Stimulated activated CD4-positive, alpha-beta T cell treated with anti-CD3 and anti-CD28 coated beads, Interleukin-15, amount 100 ng/mL, for 48 hours (primary cell): Measurements from ENCODE around the gene SOX4.
"Not testable (repeated sequence)": the region's sequence is repeated elsewhere in the genome, so short reads cannot be mapped to it uniquely, and the experiment has no call there.

ENCODE experiments used
- DNase-seq, 2 donors: peaks; one replicate each; pipeline ENCODE4 v3.0.0-alpha.2; 2020; ENCODE audit warnings: low read depth in 2 of 2

SOX4 gene

GRCh38 chr6:21593412-21593926 is at the start of gene SOX4:
Gene SOX4, plus strand, starts transcription at chr6:21593751. Its CDS starts 784 bp downstream, at chr6:21594535.
- no peak for DNase-seq

GRCh38 chr6:21552286-21552685 is 41.3 kb upstream of the SOX4 start:
- DNase-seq = not testable (repeated sequence)

- no peak for DNase-seq
These were observed 39.3 kb upstream of the SOX4 start for GRCh38 chr6:21554286-21554685.

- DNase-seq = no peak
These were observed 38.4 kb upstream of the SOX4 start for GRCh38 chr6:21555197-21555596.

- no peak for DNase-seq
These were observed 37.0 kb upstream of the SOX4 start for GRCh38 chr6:21556511-21556910.

- no peak for DNase-seq
These were observed 36.4 kb upstream of the SOX4 start for GRCh38 chr6:21556968-21557721.

- no peak for DNase-seq
These were observed 34.3 kb upstream of the SOX4 start for GRCh38 chr6:21559238-21559637.

- DNase-seq = no peak
These were observed 33.3 kb upstream of the SOX4 start for GRCh38 chr6:21560249-21560648.

- DNase-seq = no peak
These were observed 28.1 kb upstream of the SOX4 start for GRCh38 chr6:21565431-21565830.

- no peak for DNase-seq
These were observed 15.0 kb upstream of the SOX4 start for GRCh38 chr6:21578523-21578922.

GRCh38 chr6:21582651-21583050 is 10.9 kb upstream of the SOX4 start:
- DNase-seq = no peak

- no peak for DNase-seq
These were observed 7.3 kb upstream of the SOX4 start for GRCh38 chr6:21586300-21586699.

GRCh38 chr6:21586740-21587178 is 6.8 kb upstream of the SOX4 start:
- no peak for DNase-seq

GRCh38 chr6:21587179-21587960 is 6.2 kb upstream of the SOX4 start:
- no peak for DNase-seq

GRCh38 chr6:21587961-21588480 is 5.5 kb upstream of the SOX4 start:
- DNase-seq = no peak

- DNase-seq = no peak
These were observed 4.8 kb upstream of the SOX4 start for GRCh38 chr6:21588481-21589351.

GRCh38 chr6:21589352-21590345 is 3.9 kb upstream of the SOX4 start:
- DNase-seq = peak; percentile 60 to 73

- no peak for DNase-seq
These were observed 3.2 kb upstream of the SOX4 start for GRCh38 chr6:21590346-21590745.

GRCh38 chr6:21591446-21591845 is 2.1 kb upstream of the SOX4 start:
- no peak for DNase-seq

- DNase-seq = no peak
These were observed 598 bp upstream of the SOX4 start for GRCh38 chr6:21592953-21593352.
